ENCODE measurements around the gene CALML4.

DNA sequence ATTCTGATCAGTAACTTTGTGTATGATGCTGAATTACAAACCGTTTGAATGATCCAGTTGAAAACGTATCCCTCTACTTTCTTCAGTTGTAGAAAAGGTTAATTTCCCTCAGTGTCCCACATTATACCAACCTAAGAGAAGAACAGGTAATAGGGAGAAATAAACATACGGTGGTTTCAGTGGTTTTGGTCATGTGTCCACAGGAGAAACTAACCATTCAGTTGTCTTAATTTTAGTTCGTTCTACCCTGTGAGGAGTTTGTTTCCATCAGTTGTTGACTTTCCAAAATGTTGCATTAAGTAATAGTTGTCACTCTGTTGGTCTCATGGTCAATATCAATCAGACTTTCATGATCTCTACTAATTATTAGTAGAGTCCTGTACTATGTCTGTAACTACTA lies 15.1 kb downstream of the CALML4 start:
- TF ChIP-seq, protein P1, sequence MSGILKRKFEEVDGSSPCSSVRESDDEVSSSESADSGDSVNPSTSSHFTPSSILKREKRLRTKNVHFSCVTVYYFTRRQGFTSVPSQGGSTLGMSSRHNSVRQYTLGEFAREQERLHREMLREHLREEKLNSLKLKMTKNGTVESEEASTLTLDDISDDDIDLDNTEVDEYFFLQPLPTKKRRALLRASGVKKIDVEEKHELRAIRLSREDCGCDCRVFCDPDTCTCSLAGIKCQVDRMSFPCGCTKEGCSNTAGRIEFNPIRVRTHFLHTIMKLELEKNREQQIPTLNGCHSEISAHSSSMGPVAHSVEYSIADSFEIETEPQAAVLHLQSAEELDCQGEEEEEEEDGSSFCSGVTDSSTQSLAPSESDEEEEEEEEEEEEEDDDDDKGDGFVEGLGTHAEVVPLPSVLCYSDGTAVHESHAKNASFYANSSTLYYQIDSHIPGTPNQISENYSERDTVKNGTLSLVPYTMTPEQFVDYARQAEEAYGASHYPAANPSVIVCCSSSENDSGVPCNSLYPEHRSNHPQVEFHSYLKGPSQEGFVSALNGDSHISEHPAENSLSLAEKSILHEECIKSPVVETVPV (CRISPR knock-in tag; IDR thresholded peaks at IDR 0.05) = no peak
- no peak for TF ChIP-seq ZNF8 (CRISPR knock-in tag; IDR thresholded peaks at IDR 0.05)
- TF ChIP-seq CSDC2 (CRISPR knock-in tag; IDR thresholded peaks at IDR 0.05) = no peak
- no peak for TF ChIP-seq ZFP3 (CRISPR knock-in tag; IDR thresholded peaks at IDR 0.05)
- no peak for TF ChIP-seq ZNF565 (CRISPR knock-in tag; conservative IDR thresholded peaks at IDR 0.05; ENCODE audit: low read depth)
- no peak for TF ChIP-seq ZFP30 (CRISPR knock-in tag; IDR thresholded peaks at IDR 0.05)
- TF ChIP-seq ZNF70 (CRISPR knock-in tag; IDR thresholded peaks at IDR 0.05) = no peak
- TF ChIP-seq ISL1 (CRISPR knock-in tag; IDR thresholded peaks at IDR 0.05) = no peak
- TF ChIP-seq SNAI2 (CRISPR knock-in tag; IDR thresholded peaks at IDR 0.05) = no peak
- TF ChIP-seq, protein P2, sequence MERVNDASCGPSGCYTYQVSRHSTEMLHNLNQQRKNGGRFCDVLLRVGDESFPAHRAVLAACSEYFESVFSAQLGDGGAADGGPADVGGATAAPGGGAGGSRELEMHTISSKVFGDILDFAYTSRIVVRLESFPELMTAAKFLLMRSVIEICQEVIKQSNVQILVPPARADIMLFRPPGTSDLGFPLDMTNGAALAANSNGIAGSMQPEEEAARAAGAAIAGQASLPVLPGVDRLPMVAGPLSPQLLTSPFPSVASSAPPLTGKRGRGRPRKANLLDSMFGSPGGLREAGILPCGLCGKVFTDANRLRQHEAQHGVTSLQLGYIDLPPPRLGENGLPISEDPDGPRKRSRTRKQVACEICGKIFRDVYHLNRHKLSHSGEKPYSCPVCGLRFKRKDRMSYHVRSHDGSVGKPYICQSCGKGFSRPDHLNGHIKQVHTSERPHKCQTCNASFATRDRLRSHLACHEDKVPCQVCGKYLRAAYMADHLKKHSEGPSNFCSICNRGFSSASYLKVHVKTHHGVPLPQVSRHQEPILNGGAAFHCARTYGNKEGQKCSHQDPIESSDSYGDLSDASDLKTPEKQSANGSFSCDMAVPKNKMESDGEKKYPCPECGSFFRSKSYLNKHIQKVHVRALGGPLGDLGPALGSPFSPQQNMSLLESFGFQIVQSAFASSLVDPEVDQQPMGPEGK (CRISPR knock-in tag; IDR thresholded peaks at IDR 0.05; ENCODE audit: borderline replicate concordance) = no peak
- TF ChIP-seq, protein P3, sequence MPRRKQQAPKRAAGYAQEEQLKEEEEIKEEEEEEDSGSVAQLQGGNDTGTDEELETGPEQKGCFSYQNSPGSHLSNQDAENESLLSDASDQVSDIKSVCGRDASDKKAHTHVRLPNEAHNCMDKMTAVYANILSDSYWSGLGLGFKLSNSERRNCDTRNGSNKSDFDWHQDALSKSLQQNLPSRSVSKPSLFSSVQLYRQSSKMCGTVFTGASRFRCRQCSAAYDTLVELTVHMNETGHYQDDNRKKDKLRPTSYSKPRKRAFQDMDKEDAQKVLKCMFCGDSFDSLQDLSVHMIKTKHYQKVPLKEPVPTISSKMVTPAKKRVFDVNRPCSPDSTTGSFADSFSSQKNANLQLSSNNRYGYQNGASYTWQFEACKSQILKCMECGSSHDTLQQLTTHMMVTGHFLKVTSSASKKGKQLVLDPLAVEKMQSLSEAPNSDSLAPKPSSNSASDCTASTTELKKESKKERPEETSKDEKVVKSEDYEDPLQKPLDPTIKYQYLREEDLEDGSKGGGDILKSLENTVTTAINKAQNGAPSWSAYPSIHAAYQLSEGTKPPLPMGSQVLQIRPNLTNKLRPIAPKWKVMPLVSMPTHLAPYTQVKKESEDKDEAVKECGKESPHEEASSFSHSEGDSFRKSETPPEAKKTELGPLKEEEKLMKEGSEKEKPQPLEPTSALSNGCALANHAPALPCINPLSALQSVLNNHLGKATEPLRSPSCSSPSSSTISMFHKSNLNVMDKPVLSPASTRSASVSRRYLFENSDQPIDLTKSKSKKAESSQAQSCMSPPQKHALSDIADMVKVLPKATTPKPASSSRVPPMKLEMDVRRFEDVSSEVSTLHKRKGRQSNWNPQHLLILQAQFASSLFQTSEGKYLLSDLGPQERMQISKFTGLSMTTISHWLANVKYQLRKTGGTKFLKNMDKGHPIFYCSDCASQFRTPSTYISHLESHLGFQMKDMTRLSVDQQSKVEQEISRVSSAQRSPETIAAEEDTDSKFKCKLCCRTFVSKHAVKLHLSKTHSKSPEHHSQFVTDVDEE (CRISPR knock-in tag; IDR thresholded peaks at IDR 0.05) = no peak
- TF ChIP-seq RARB (CRISPR knock-in tag; IDR thresholded peaks at IDR 0.05) = no peak
- TF ChIP-seq, protein P4, sequence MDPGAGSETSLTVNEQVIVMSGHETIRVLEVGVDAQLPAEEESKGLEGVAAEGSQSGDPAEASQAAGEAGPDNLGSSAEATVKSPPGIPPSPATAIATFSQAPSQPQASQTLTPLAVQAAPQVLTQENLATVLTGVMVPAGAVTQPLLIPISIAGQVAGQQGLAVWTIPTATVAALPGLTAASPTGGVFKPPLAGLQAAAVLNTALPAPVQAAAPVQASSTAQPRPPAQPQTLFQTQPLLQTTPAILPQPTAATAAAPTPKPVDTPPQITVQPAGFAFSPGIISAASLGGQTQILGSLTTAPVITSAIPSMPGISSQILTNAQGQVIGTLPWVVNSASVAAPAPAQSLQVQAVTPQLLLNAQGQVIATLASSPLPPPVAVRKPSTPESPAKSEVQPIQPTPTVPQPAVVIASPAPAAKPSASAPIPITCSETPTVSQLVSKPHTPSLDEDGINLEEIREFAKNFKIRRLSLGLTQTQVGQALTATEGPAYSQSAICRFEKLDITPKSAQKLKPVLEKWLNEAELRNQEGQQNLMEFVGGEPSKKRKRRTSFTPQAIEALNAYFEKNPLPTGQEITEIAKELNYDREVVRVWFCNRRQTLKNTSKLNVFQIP (CRISPR knock-in tag; IDR thresholded peaks at IDR 0.05; ENCODE audit: borderline replicate concordance, low read depth) = no peak
- no peak for TF ChIP-seq ESRRG (CRISPR knock-in tag; IDR thresholded peaks at IDR 0.05)

Measured in SK-N-SH treated with all-trans-retinoic acid at 6 μM for 48 hours (cell line).